Effector memory CD8-positive, alpha-beta T cell (primary cell): ENCODE measurements around the gene DLX3.
"Not testable (repeated sequence)": the region's sequence is repeated elsewhere in the genome, so short reads cannot be mapped to it uniquely, and the experiment has no call there.

Experiments used
- ATAC-seq: fragments of 150-1000 bp; cut with Tn5 transposase; replicated peaks from 2 replicates; pipeline ENCODE4 v1.10.0; 2021; ENCODE audit warnings: mild to moderate bottlenecking, moderate library complexity
- DNase-seq, 3 experiments: peaks; one replicate each; pipeline ENCODE4 v3.0.0; 2021
- H3K27ac Mint-ChIP-seq, 2 donors: one replicate each; pipeline ENCODE4 v1.8.0; 2022; ENCODE audit warnings: mild to moderate bottlenecking in 2 of 2, mixed read lengths in 2 of 2, moderate library complexity in 2 of 2
- H3K27me3 Mint-ChIP-seq, 2 donors: one replicate each; pipeline ENCODE4 v1.8.0; 2022; ENCODE audit warnings: mixed read lengths in 2 of 2
- H3K36me3 Mint-ChIP-seq: one replicate; pipeline ENCODE4 v1.8.0; 2022; ENCODE audit warnings: mild to moderate bottlenecking, moderate library complexity, mixed read lengths; ENCODE audit not compliant: insufficient read depth
- H3K4me1 Mint-ChIP-seq, 2 donors: one replicate each; pipeline ENCODE4 v1.8.0; 2022; ENCODE audit warnings: low read depth in 2 of 2, mixed read lengths in 2 of 2
- H3K4me3 Mint-ChIP-seq, 2 donors: one replicate each; pipeline ENCODE4 v1.8.0; 2022; ENCODE audit warnings: mild to moderate bottlenecking in 2 of 2, mixed read lengths in 2 of 2, moderate library complexity in 2 of 2
- H3K9me3 Mint-ChIP-seq, 2 donors: one replicate each; pipeline ENCODE4 v1.8.0; 2022; ENCODE audit warnings: mixed read lengths in 2 of 2
- total RNA-seq, 9 experiments: gene quantifications; one replicate each; lab custom pipeline; 2026; lab: John Stamatoyannopoulos, UW

DLX3 gene
- 0 to 0.50 (median 0) reads per million in 9 experiments for total RNA-seq

DNA sequence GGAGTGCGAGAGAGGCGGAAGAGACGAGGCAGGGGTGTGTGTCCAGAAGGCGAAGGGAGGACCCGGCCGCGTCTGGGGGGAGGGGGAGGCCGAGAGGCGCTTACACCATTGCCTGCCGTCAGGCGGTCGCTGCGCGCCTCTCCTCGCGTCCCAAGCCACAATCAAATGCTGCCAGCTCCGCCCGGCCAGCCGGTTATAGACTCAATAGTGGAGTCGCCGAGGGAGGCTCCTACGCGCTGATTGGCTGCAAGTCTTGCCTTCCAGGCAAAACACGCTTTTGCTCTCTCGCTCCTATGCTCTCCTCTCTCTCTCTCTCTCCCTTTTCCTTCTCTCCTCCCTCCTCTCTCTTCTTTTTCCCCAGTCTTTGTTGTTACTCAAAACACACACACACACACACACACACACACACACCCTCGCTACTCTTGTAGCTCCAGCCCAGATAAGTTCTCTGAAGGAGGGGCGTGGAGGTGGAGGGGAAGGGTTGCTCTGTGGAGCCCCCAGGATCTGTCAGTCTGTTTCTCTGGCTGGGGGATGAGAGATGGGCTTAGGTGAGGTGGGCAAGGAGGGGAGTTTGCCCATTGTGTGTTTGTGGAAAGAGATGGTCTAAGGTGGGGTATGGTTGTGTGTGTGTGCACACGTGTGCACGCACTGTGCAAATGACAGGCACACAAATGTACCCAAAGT is at the start of gene DLX3:
Gene DLX3, minus strand, starts transcription at position 170 of the 684 bp plus-strand sequence. CDS start 226 bp downstream, outside the sequence.
- Mint-ChIP-seq H3K27me3 (peaks cover 77 to 98% of the 10 kb centered on the region in 2 donors), H3K4me1 (peaks cover 25 to 31% of the 10 kb centered on the region in 2 donors), H3K27ac (peak within 1 kb of the TSS in 1 of 2 donors; percentile 65), H3K4me3 (peak within 1 kb of the TSS; percentile 80 to 89), H3K36me3 (peaks cover 9% of the 10 kb centered on the region), H3K9me3 (no peaks in the 10 kb centered on the region)
- ATAC-seq (no peak), DNase-seq (no peak)

- Mint-ChIP-seq H3K36me3 (peaks cover 2% of the 10 kb centered on the region), H3K27ac (no peak overlapping the region), H3K9me3 (no peaks in the 10 kb centered on the region), H3K4me3 (no peak overlapping the region), H3K4me1 (no peaks in the 10 kb centered on the region), H3K27me3 (peaks cover 16 to 63% of the 10 kb centered on the region in 2 donors)
- ATAC-seq (no peak), DNase-seq (no peak)
Measured at GRCh38 chr17:50044483-50044882, 49.5 kb upstream of the DLX3 start.

- Mint-ChIP-seq H3K9me3 (no peaks in the 10 kb centered on the region), H3K27ac (no peak overlapping the region), H3K36me3 (peaks cover 4% of the 10 kb centered on the region), H3K4me3 (no peak overlapping the region), H3K4me1 (no peaks in the 10 kb centered on the region), H3K27me3 (peaks cover 16 to 67% of the 10 kb centered on the region in 2 donors)
- DNase-seq = no peak
- ATAC-seq = no peak
Measured at GRCh38 chr17:50043290-50044148, 48.5 kb upstream of the DLX3 start.

DNA sequence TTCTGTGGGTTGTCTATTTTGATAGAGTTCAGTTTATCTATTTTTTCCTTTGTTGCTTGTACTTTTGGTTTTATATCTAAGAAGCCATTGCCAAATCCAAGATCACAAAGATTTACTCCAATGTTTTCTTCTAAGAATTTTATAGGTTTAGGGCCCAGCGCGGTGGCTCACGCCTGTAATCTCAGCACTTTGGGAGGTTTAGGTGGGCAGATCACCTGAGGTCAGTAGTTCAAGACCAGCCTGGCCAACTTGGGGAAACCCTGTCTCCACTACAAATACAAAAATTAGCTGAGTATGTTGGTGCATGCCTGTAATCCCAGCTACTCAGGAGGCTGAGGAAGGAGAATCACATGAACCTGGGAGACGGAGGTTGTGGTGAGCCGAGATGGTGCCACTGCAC is 47.2 kb upstream of the DLX3 start:
- peaks cover 16 to 67% of the 10 kb centered on the region in 2 donors for H3K27me3 Mint-ChIP-seq
- no peak for ATAC-seq

DNA sequence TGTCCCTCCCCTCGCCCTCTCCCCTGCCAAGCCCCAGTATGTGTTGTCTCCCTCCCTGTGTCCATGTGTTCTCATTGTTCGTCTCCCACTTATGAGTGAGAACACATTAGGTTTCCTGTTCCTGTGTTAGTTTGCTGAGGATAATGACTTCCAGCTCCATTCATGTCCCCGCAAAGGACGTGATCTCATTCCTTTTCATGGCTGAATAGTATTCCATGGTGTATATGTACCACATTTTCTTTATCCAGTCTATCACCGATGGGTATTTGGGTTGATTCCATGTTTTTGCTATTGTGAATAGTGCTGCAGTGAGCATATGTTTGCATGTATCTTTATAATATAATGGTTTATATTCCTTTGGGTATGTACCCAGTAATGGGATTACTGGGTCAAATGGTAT is 45.5 kb upstream of the DLX3 start:
- ATAC-seq, H3K4me3 Mint-ChIP-seq, DNase-seq, H3K9me3 Mint-ChIP-seq, H3K36me3 Mint-ChIP-seq, H3K4me1 Mint-ChIP-seq, H3K27ac Mint-ChIP-seq: not testable (repeated sequence)
- peaks cover 21 to 66% of the 10 kb centered on the region in 2 donors for H3K27me3 Mint-ChIP-seq

More for the DNA sequence above, 47.2 kb upstream of the DLX3 start:
- Mint-ChIP-seq H3K9me3 (no peaks in the 10 kb centered on the region), H3K36me3 (peaks cover 4% of the 10 kb centered on the region), H3K27ac (no peak overlapping the region), H3K4me3 (no peak overlapping the region), H3K4me1 (no peaks in the 10 kb centered on the region)
- no peak for DNase-seq

DNA sequence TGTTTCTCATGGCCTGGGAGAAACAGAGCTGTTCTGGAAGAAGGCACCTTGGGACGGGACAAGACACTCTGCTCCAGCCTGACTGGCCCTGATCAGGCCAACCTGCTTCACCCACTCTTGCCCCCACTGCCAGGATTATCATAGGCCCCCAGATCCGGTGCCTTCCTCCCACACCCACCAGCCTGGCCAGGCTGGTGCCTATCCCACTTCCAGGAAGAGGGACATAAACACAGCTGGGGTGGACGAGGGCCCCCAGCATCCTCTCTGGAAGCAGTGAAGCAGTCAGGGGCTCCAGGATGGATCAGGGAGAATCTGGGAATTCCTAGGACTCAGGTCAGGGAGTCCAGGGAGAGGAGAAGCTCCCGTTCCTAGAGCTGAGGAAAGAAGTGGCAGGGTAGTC is 44.0 kb upstream of the DLX3 start:
- peaks cover 4% of the 10 kb centered on the region for H3K36me3 Mint-ChIP-seq
- H3K27me3 Mint-ChIP-seq = peaks cover 21 to 63% of the 10 kb centered on the region in 2 donors
- no peaks in the 10 kb centered on the region for H3K9me3 Mint-ChIP-seq
- no peak for ATAC-seq
- no peaks in the 10 kb centered on the region for H3K4me1 Mint-ChIP-seq
- H3K27ac Mint-ChIP-seq = no peak overlapping the region
- no peak for DNase-seq
- no peak overlapping the region for H3K4me3 Mint-ChIP-seq

DNA sequence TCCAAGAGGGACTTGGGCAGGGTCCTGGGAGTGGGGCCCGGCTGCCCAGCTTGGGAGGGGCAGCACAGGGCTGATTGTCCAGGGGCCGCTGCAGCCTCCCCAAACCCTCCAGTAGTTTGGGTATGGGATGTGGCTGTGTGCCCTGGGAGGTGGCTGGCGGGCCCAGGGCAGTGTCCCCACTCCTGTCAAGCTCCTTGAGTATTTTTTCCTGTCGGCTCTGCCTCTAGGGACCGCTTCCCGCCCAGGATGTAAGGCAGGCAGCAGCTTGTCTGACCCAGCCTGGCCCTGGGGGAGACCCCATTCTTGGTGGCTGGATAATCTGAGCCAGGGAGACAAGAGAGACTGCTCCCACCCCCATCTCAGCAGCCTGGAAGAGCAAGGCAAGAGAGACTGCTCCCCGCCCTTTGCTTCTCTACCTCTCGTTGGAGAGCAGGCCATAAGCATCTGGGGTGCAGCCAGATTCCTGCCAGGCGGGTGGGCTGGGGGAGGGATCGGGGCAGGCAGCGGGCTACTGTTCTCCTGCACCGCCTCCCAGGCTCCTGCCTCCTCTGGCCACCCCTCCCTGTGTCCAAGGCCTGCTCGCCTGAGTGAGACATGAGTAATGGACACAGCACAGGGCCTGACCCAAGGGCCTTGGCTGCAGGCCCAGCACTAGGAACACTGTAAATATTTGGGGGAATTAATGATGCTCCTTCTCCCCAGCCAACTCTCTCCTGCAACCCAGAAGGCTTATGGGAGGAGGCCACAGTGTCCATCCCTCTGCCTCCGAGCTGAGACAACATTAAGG is 42.5 kb upstream of the DLX3 start:
- Mint-ChIP-seq H3K27me3 (peaks cover 14 to 60% of the 10 kb centered on the region in 2 donors), H3K4me3 (no peak overlapping the region), H3K27ac (no peak overlapping the region), H3K4me1 (no peaks in the 10 kb centered on the region), H3K9me3 (no peaks in the 10 kb centered on the region), H3K36me3 (peaks cover 7% of the 10 kb centered on the region)
- no peak for ATAC-seq
- no peak for DNase-seq

- H3K4me3 Mint-ChIP-seq = no peak overlapping the region
- no peaks in the 10 kb centered on the region for H3K9me3 Mint-ChIP-seq
- ATAC-seq (no peak), DNase-seq (no peak)
- no peaks in the 10 kb centered on the region for H3K4me1 Mint-ChIP-seq
- H3K27ac Mint-ChIP-seq = no peak overlapping the region
- peaks cover 7 to 60% of the 10 kb centered on the region in 2 donors for H3K27me3 Mint-ChIP-seq
- H3K36me3 Mint-ChIP-seq = peaks cover 7% of the 10 kb centered on the region
Measured at GRCh38 chr17:50036455-50037261, 41.6 kb upstream of the DLX3 start.

DNA sequence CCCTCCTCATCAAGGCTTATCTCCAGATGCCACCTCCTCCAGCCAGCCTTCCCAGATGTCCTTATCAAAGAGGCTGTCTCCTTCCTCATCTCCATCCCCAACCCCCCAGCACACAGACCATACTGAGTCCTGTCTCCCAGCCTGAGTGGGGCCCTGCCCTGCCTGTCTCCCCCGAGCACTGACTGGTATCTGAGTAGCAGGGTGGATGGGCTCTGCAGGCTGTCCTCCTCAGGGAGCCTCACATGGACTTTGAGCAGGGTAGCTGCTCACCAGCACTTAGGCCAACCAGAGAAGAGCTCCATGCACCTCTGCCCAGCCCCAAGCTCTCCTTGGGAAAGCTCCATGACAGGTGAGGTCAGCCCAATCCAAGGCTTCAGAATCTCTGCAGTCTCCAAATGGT is 40.9 kb upstream of the DLX3 start:
- Mint-ChIP-seq H3K36me3 (peaks cover 7% of the 10 kb centered on the region), H3K27ac (no peak overlapping the region), H3K27me3 (peaks cover 5 to 61% of the 10 kb centered on the region in 2 donors), H3K4me1 (no peaks in the 10 kb centered on the region), H3K9me3 (no peaks in the 10 kb centered on the region), H3K4me3 (no peak overlapping the region)
- ATAC-seq (no peak), DNase-seq (no peak)

DNA sequence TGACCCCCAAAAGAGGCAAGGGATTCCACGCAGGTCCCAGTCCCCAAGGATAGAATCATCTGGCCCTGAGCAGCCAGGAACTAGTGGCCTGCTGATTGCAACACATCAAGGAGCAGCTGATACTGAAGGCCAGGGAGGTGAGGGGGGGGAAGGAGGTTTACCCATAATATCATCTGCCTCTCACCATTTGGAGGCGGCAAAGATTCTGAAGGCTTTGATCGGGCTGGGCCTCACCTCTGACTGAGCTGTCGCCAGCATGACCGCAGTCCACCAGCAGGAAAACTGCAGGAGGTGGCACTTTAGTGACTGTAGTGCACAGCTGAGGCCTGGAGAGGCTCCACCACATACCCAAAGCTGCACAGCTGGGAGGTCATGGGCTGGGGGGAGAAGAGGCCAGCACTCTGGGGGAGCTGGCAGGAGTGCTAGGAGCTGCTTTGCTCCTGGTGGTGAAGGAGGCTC is 40.4 kb upstream of the DLX3 start:
- Mint-ChIP-seq H3K4me3 (no peak overlapping the region), H3K9me3 (no peaks in the 10 kb centered on the region), H3K4me1 (no peaks in the 10 kb centered on the region), H3K27me3 (peaks cover 5 to 65% of the 10 kb centered on the region in 2 donors), H3K27ac (no peak overlapping the region), H3K36me3 (peaks cover 7% of the 10 kb centered on the region)
- DNase-seq (no peak), ATAC-seq (no peak)

DNA sequence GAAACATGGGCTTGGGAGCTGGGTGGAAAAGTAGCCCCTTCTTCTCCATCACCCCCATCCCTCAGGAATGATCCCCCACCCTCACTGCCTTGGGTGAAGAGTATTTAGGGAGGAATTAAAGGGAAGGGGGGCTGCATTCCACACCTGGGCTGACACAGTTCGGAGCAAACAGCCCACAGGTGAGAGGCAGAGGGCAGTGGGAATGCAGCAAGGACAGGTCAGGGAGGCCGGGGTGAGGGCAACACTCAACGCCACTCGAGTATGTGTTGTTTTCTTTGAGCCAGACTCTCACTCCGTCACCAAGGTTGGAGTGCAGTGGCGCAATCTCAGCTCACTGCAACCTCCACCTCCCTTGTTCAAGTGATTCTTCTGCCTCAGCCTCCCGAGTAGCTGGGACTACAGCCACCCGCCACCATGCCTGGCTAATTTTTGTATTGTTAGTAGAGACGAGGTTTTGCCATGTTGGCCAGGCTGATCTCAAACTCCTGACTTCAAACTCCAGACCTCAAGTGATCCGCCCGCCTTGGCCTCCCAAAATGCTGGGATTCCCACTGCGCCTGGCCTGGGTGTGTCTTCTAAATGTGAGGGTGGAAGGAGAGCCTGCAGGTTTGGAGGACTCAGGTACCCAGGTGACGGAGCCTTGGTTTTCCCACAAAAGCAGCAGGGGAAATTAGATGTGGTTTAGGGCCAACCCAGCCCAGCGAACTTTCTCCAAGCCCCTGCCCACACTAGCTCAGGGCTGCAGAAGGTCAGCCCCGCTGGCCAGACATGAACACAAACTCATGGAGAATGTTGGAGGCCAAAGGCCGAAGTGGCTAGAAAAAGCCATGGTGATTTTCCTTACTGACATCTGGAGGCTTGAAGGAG is 39.7 kb upstream of the DLX3 start:
- H3K27me3 Mint-ChIP-seq = peaks cover 5 to 70% of the 10 kb centered on the region in 2 donors
- no peaks in the 10 kb centered on the region for H3K4me1 Mint-ChIP-seq
- peaks cover 7% of the 10 kb centered on the region for H3K36me3 Mint-ChIP-seq
- no peaks in the 10 kb centered on the region for H3K9me3 Mint-ChIP-seq
- DNase-seq (no peak), ATAC-seq (no peak)
- H3K4me3 Mint-ChIP-seq = no peak overlapping the region
- H3K27ac Mint-ChIP-seq = no peak overlapping the region

- H3K36me3 Mint-ChIP-seq = peaks cover 6% of the 10 kb centered on the region
- peaks cover 16 to 77% of the 10 kb centered on the region in 2 donors for H3K27me3 Mint-ChIP-seq
- ATAC-seq (no peak), DNase-seq (no peak)
- no peaks in the 10 kb centered on the region for H3K9me3 Mint-ChIP-seq
- peaks cover 0 to 2% of the 10 kb centered on the region in 2 donors for H3K4me1 Mint-ChIP-seq
- no peak overlapping the region for H3K4me3 Mint-ChIP-seq
- H3K27ac Mint-ChIP-seq = no peak overlapping the region
Measured at GRCh38 chr17:50033316-50033715, 38.3 kb upstream of the DLX3 start.
